ENCODE results near the gene HIVEP3. TPM values are rescaled to one million over a fixed set of nuclear protein-coding genes. Genes with fewer than 3 reads are reported as not detected.

HIVEP3 gene
- total RNA-seq, 1 donor from 2014 or later = 2.9 TPM

DNA sequence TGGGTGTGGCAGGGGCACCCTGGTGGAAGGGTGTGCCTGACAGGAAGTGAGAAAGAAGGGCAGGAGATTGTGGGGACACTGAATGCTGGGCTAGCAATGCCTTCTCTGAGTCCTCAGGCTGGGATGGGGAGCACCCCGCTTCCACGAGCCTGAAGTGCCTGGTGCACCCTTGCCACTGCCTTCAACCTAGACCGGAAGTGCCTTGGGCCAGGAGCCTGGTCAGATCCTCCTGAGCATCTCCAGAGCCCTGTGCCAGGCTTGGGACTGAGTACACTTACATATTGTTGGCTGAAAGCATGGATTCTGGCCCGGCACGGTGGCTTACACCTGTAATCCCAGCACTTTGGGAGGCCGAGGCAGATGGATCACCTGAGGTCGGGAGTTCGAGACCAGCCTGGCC lies 228.4 kb downstream of the HIVEP3 start:
- no peak for DNase-seq (ENCODE audit: extremely low spot score in 2 of 2)
- no peaks in the 10 kb centered on the region for H3K27me3 ChIP-seq
- H3K27ac ChIP-seq = no peak overlapping the region
- intact Hi-C loops (cut with DNase I) = no loop called here
- H3K4me1 ChIP-seq = peaks cover under 1% of the 10 kb centered on the region
- no peaks in the 10 kb centered on the region for H3K36me3 ChIP-seq
- TF ChIP-seq POLR2AphosphoS5 (IDR thresholded peaks at IDR 0.05; ENCODE audit: insufficient read depth in 1 of 2, low read depth in 1 of 2) (no peak), POLR2A (IDR thresholded peaks at IDR 0.05) (no peak)
- TF ChIP-seq, protein P1, sequence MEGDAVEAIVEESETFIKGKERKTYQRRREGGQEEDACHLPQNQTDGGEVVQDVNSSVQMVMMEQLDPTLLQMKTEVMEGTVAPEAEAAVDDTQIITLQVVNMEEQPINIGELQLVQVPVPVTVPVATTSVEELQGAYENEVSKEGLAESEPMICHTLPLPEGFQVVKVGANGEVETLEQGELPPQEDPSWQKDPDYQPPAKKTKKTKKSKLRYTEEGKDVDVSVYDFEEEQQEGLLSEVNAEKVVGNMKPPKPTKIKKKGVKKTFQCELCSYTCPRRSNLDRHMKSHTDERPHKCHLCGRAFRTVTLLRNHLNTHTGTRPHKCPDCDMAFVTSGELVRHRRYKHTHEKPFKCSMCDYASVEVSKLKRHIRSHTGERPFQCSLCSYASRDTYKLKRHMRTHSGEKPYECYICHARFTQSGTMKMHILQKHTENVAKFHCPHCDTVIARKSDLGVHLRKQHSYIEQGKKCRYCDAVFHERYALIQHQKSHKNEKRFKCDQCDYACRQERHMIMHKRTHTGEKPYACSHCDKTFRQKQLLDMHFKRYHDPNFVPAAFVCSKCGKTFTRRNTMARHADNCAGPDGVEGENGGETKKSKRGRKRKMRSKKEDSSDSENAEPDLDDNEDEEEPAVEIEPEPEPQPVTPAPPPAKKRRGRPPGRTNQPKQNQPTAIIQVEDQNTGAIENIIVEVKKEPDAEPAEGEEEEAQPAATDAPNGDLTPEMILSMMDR (IDR thresholded peaks at IDR 0.05) = no peak
- no peak overlapping the region for H3K4me3 ChIP-seq
- no peaks in the 10 kb centered on the region for H3K9me3 ChIP-seq

DNA sequence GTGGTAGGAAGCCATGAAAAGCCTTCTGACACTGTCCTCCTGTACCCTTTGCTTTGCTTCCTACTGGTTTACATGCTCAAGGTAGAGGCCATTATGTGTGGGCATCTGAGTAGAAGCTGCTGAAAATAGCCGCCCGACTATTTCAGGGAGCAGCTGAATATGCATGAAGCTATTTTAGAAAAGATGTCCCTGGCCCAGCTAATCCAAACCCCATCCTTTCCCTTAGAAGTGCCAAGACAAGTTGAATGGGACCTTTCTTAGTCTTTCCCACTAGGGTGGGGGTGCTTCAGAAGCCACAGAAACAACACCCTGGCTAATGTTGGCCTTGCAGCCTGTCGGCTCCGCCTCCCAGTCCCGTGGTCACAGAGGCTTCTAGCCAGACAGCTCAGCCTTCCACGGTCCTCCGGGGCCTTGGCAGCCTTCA lies 229.2 kb downstream of the HIVEP3 start:
- Histone ChIP-seq H3K27ac (no peak overlapping the region), H3K4me3 (no peak overlapping the region), H3K9me3 (no peaks in the 10 kb centered on the region), H3K27me3 (no peaks in the 10 kb centered on the region), H3K4me1 (peaks cover 8% of the 10 kb centered on the region), H3K36me3 (no peaks in the 10 kb centered on the region)
- no peak for DNase-seq (ENCODE audit: extremely low spot score in 2 of 2)
- intact Hi-C loops (cut with DNase I) = no loop called here
- TF ChIP-seq POLR2AphosphoS5 (IDR thresholded peaks at IDR 0.05; ENCODE audit: insufficient read depth in 1 of 2, low read depth in 1 of 2) (no peak), POLR2A (IDR thresholded peaks at IDR 0.05) (no peak)
- TF ChIP-seq, protein P1 (IDR thresholded peaks at IDR 0.05) = no peak

DNA sequence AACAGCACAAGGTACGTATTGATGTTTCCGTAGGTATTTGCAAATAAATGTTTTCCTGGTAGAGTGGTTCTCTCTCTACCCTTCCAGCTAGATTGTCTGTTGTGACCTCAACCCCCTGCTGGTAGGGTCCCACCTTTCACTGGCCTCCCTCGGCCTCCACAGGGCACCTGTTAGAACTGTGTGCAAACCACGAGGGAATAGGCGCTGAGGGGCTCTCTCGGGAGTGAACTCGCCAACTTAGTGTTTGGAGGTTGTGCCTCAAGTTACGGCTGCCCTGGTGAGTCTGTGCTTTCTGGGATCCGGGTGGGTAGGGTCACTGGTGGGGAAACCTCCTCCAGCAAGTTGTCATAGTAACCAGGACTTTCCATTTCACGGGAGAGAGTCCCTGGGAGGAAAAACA lies 229.6 kb downstream of the HIVEP3 start:
- Histone ChIP-seq H3K36me3 (no peaks in the 10 kb centered on the region), H3K27ac (no peak overlapping the region), H3K27me3 (no peaks in the 10 kb centered on the region), H3K4me3 (no peak overlapping the region), H3K9me3 (no peaks in the 10 kb centered on the region), H3K4me1 (peaks cover 13% of the 10 kb centered on the region)
- DNase-seq (ENCODE audit: extremely low spot score in 2 of 2) = no peak
- intact Hi-C loops (cut with DNase I) = no loop called here
- TF ChIP-seq POLR2AphosphoS5 (IDR thresholded peaks at IDR 0.05; ENCODE audit: insufficient read depth in 1 of 2, low read depth in 1 of 2) (no peak), POLR2A (IDR thresholded peaks at IDR 0.05) (no peak)
- TF ChIP-seq, protein P1 (IDR thresholded peaks at IDR 0.05) = no peak

DNA sequence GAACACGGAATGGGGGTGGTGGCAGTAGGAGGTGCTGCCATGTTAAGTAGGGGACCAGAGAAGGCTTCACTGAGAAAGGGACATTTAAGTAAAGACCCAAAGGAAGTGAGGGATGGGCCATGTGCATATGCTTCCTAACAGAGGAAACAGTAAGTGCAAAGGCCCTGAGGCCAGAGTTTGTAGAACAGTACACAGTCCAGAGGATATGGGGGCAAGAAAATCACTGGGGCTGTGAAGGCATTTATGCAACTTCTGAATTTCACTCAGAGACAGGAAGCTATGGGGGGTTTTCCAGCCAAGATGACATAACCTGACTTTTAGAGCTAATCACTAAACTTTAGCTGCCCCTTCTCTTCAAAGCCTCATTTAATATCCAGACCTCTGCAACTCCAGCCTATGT lies 231.7 kb downstream of the HIVEP3 start:
- Histone ChIP-seq H3K36me3 (no peaks in the 10 kb centered on the region), H3K4me1 (peaks cover 17% of the 10 kb centered on the region), H3K4me3 (no peak overlapping the region), H3K27ac (no peak overlapping the region), H3K27me3 (no peaks in the 10 kb centered on the region), H3K9me3 (no peaks in the 10 kb centered on the region)
- DNase-seq (ENCODE audit: extremely low spot score in 2 of 2) = no peak
- intact Hi-C loops (cut with DNase I) = no loop called here
- TF ChIP-seq, protein P1 (IDR thresholded peaks at IDR 0.05) = no peak
- TF ChIP-seq POLR2AphosphoS5 (IDR thresholded peaks at IDR 0.05; ENCODE audit: insufficient read depth in 1 of 2, low read depth in 1 of 2) (no peak), POLR2A (IDR thresholded peaks at IDR 0.05) (no peak)

DNA sequence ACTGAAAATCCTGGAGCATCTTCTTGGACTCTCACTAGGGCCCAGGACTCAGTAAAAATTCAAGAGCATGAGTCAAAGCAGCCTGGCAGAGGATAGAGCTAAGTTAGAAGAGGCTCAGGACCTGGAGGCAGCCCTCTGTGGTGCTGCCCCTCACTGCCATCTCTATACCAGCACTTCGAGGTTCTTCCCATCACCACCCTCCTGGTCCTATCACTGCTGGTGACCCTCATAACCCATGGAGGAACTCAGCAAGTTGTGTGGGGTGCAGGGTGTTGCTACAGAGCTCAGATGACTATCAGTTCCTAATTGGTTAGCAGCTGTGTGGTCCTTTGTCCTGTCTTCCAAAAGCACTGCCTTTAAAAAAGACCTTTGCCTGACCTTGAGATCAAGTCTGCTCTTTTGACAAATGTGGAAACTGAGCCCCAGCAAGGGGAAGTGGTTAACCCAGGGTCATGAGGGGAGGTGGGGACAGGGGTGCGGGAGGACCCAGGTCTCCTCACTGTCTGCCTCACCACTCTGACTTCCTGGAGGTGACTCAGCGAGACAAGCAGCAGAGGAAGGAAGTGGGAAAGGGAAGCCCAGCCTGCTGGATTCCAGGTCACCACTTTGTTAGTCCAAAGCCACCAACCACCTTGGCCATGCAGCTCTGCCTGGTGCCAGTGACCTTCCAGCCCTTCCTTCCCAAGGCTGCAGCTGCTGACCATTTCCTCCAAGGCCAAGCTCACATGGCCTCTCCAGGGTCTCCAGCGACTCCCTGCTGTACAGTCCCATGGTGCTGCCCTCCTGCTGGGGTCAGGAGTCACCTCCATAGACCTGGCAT lies 234.8 kb downstream of the HIVEP3 start:
- H3K27ac ChIP-seq = no peak overlapping the region
- intact Hi-C loops (cut with DNase I) = no loop called here
- H3K36me3 ChIP-seq = no peaks in the 10 kb centered on the region
- TF ChIP-seq POLR2AphosphoS5 (IDR thresholded peaks at IDR 0.05; ENCODE audit: insufficient read depth in 1 of 2, low read depth in 1 of 2) (peak in 1 of 2 donors; percentile 41), POLR2A (IDR thresholded peaks at IDR 0.05) (no peak)
- H3K4me1 ChIP-seq = peaks cover 23% of the 10 kb centered on the region
- DNase-seq (ENCODE audit: extremely low spot score in 2 of 2) = no peak
- no peak overlapping the region for H3K4me3 ChIP-seq
- H3K27me3 ChIP-seq = no peaks in the 10 kb centered on the region
- H3K9me3 ChIP-seq = no peaks in the 10 kb centered on the region
